Activated B cell treated with CpG ODN at 0.5 μM for 24 hours (primary cell): ENCODE measurements around the gene NEIL3. TPM values are rescaled to one million over a fixed set of nuclear protein-coding genes. Genes with fewer than 3 reads are reported as not detected.
A peak's percentile ranks its signal among the peaks of the same experiment; 100 is the strongest.

ENCODE experiments used
- ATAC-seq: fragments of 200-7000 bp; cut with Tn5 transposase; one replicate; pipeline ENCODE4 v1.10.0; 2021; ENCODE audit warnings: low read depth, mild to moderate bottlenecking, moderate library complexity
- CTCF ChIA-PET: fragments of 350-600 bp; sonication (Branson Sonifier 250); formaldehyde crosslinking; loops from one replicate; lab custom pipeline; 2021; ENCODE audit warnings: antibody characterized with exemption; lab: Charles Lee
- POLR2A ChIA-PET: fragments of 350-600 bp; sonication (Branson Sonifier 250); formaldehyde crosslinking; loops from one replicate; lab custom pipeline; 2021; ENCODE audit warnings: antibody characterized with exemption; lab: Charles Lee
- DNase-seq: peaks from one replicate; pipeline ENCODE4 v3.0.0; 2022
- H3K27ac Mint-ChIP-seq: one replicate; pipeline ENCODE4 v1.8.0; 2020; ENCODE audit warnings: mixed read lengths
- H3K27me3 Mint-ChIP-seq: one replicate; pipeline ENCODE4 v1.8.0; 2021; ENCODE audit warnings: mixed read lengths
- H3K36me3 Mint-ChIP-seq: one replicate; pipeline ENCODE4 v1.8.0; 2021; ENCODE audit warnings: low read depth, mixed read lengths
- H3K4me1 Mint-ChIP-seq: one replicate; pipeline ENCODE4 v1.8.0; 2021; ENCODE audit warnings: mixed read lengths
- H3K4me3 Mint-ChIP-seq: one replicate; pipeline ENCODE4 v1.8.0; 2020; ENCODE audit warnings: mild to moderate bottlenecking, mixed read lengths
- H3K9me3 Mint-ChIP-seq: one replicate; pipeline ENCODE4 v1.8.0; 2020; ENCODE audit warnings: mixed read lengths
- CTCF ChIP-seq: fragments of 200-600 bp; IDR thresholded peaks from one replicate; pipeline ENCODE4 v1.8.0; 2022; ENCODE audit warnings: antibody characterized with exemption, mild to moderate bottlenecking
- intact Hi-C: fragments of 100-400 bp; cut with micrococcal nuclease; formaldehyde crosslinking; loops from one replicate; pipeline ENCODE4 v1.15.1; 2024
- total RNA-seq: library from RNA; stranded (reverse); gene quantifications from 2 replicates; pipeline ENCODE4 v1.2.3, GENCODE V29; 2022

The NEIL3 gene
- total RNA-seq, 1 donor from 2014 or later, result 0.35 TPM

GRCh38 chr4:177339477-177340374, 30.1 kb downstream of the NEIL3 start:
- no peak overlapping the region for H3K27ac Mint-ChIP-seq
- no peaks in the 10 kb centered on the region for H3K9me3 Mint-ChIP-seq
- ATAC-seq, result peak; percentile 66
- intact Hi-C loops, result loop anchor here (1.0 to 10.0 kb wide), 4 partner anchors 89 to 1305 kb away; no protein-coding TSS in a partner anchor
- H3K4me3 Mint-ChIP-seq, result no peak overlapping the region
- POLR2A ChIA-PET, result no interaction called here
- DNase-seq, result no peak
- H3K27me3 Mint-ChIP-seq, result no peaks in the 10 kb centered on the region
- no peak for TF ChIP-seq CTCF
- CTCF ChIA-PET, result interaction anchor here (1.3 to 1.5 kb wide), 2 partner anchors 10 to 292 kb away, joined by 4 to 5 read pairs; no protein-coding TSS in a partner anchor
- peaks cover 4% of the 10 kb centered on the region for H3K4me1 Mint-ChIP-seq
- H3K36me3 Mint-ChIP-seq, result no peaks in the 10 kb centered on the region

GRCh38 chr4:177348348-177348747, 38.7 kb downstream of the NEIL3 start:
- ChIA-PET POLR2A (no interaction called here), CTCF (no interaction called here)
- intact Hi-C loops, result loop anchor here (10.0 kb wide), 1 partner anchor 1314 kb away; no protein-coding TSS in a partner anchor
- TF ChIP-seq CTCF, result no peak
- H3K27me3 Mint-ChIP-seq, result no peaks in the 10 kb centered on the region
- H3K27ac Mint-ChIP-seq, result no peak overlapping the region
- no peaks in the 10 kb centered on the region for H3K9me3 Mint-ChIP-seq
- ATAC-seq (no peak), DNase-seq (no peak)
- H3K4me3 Mint-ChIP-seq, result no peak overlapping the region
- H3K36me3 Mint-ChIP-seq, result no peaks in the 10 kb centered on the region
- H3K4me1 Mint-ChIP-seq, result no peaks in the 10 kb centered on the region

- Mint-ChIP-seq H3K4me1 (no peaks in the 10 kb centered on the region), H3K27me3 (no peaks in the 10 kb centered on the region), H3K36me3 (no peaks in the 10 kb centered on the region), H3K27ac (no peak overlapping the region), H3K9me3 (no peaks in the 10 kb centered on the region), H3K4me3 (no peak overlapping the region)
- ChIA-PET POLR2A (no interaction called here), CTCF (no interaction called here)
- intact Hi-C loops, result loop anchor here (10.0 kb wide), 1 partner anchor 1314 kb away; no protein-coding TSS in a partner anchor
- ATAC-seq, result no peak
- DNase-seq, result no peak
- no peak for TF ChIP-seq CTCF
These were observed 39.5 kb downstream of the NEIL3 start for GRCh38 chr4:177349191-177349590.

GRCh38 chr4:177351622-177352244, 42.1 kb downstream of the NEIL3 start:
- Mint-ChIP-seq H3K4me3 (no peak overlapping the region), H3K4me1 (no peaks in the 10 kb centered on the region), H3K36me3 (no peaks in the 10 kb centered on the region), H3K27me3 (no peaks in the 10 kb centered on the region), H3K9me3 (no peaks in the 10 kb centered on the region), H3K27ac (no peak overlapping the region)
- ChIA-PET POLR2A (no interaction called here), CTCF (no interaction called here)
- DNase-seq (no peak), ATAC-seq (no peak)
- no peak for TF ChIP-seq CTCF
- intact Hi-C loops, result no loop called here

- ATAC-seq, result no peak
- no peaks in the 10 kb centered on the region for H3K4me1 Mint-ChIP-seq
- no peak for TF ChIP-seq CTCF
- no peak overlapping the region for H3K27ac Mint-ChIP-seq
- H3K9me3 Mint-ChIP-seq, result no peaks in the 10 kb centered on the region
- no peaks in the 10 kb centered on the region for H3K27me3 Mint-ChIP-seq
- intact Hi-C loops, result no loop called here
- no peak for DNase-seq
- no peaks in the 10 kb centered on the region for H3K36me3 Mint-ChIP-seq
- ChIA-PET CTCF (no interaction called here), POLR2A (no interaction called here)
- no peak overlapping the region for H3K4me3 Mint-ChIP-seq
These were observed 46.5 kb downstream of the NEIL3 start for GRCh38 chr4:177356206-177356605.
